ENCODE measurements around the gene ZNF3.

ZNF3 gene

DNA sequence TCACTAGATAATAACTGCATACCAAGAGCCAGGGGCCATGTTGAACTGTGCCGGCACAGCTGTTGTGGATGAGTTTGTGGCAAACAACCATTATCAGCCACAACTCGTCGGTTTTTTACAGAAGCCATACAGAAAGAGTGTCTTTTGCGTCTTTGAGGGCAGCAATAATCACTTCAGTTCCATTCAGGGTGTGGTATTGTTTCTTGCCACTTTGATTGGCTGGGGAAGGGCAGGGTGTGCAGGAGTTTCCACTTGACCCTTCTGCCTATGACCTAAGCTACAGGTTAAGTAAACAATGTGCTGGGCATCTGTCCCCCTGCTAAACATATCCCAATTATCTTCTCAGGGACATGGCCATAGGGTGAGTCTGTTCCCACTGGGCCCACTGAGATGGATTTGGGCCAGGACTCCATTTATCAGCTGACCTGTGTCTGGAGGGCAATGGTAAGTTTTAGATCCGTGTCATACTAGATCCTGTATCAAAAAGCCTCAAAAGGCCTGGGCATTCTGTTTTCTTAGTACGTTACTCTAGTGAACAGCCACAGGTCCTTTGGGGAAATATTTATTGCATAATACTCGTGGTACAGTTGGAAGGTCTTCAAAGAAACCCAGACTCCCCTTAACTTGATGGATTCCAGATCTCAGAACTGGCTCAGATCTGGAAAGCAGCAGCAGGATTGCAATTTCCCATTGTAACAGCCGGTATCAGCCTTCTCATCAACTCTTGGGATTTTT, 15.9 kb downstream of the ZNF3 start:
- TF ChIP-seq, protein P1, sequence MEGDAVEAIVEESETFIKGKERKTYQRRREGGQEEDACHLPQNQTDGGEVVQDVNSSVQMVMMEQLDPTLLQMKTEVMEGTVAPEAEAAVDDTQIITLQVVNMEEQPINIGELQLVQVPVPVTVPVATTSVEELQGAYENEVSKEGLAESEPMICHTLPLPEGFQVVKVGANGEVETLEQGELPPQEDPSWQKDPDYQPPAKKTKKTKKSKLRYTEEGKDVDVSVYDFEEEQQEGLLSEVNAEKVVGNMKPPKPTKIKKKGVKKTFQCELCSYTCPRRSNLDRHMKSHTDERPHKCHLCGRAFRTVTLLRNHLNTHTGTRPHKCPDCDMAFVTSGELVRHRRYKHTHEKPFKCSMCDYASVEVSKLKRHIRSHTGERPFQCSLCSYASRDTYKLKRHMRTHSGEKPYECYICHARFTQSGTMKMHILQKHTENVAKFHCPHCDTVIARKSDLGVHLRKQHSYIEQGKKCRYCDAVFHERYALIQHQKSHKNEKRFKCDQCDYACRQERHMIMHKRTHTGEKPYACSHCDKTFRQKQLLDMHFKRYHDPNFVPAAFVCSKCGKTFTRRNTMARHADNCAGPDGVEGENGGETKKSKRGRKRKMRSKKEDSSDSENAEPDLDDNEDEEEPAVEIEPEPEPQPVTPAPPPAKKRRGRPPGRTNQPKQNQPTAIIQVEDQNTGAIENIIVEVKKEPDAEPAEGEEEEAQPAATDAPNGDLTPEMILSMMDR (IDR thresholded peaks at IDR 0.05; ENCODE audit: insufficient read depth, low read depth, low read length, missing control alignments), result no peak
- H3K4me3 ChIP-seq (ENCODE audit: low read depth, low read length), result no peak overlapping the region
- no peak for DNase-seq (ENCODE audit: low read depth)

DNA sequence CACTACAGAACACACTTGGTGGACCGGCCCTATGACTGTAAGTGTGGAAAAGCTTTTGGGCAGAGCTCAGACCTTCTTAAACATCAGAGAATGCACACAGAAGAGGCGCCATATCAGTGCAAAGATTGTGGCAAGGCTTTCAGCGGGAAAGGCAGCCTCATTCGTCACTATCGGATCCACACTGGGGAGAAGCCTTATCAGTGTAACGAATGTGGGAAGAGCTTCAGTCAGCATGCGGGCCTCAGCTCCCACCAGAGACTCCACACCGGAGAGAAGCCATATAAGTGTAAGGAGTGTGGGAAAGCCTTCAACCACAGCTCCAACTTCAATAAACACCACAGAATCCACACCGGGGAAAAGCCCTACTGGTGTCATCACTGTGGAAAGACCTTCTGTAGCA, 17.4 kb downstream of the ZNF3 start:
- no peak overlapping the region for H3K4me3 ChIP-seq (ENCODE audit: low read depth, low read length)
- TF ChIP-seq, protein P1 (IDR thresholded peaks at IDR 0.05; ENCODE audit: insufficient read depth, low read depth, low read length, missing control alignments), result no peak
- no peak for DNase-seq (ENCODE audit: low read depth)

GRCh38 chr7:100063376-100063775, 18.1 kb downstream of the ZNF3 start:
- TF ChIP-seq, protein P1 (IDR thresholded peaks at IDR 0.05; ENCODE audit: insufficient read depth, low read depth, low read length, missing control alignments), result no peak
- no peak overlapping the region for H3K4me3 ChIP-seq (ENCODE audit: low read depth, low read length)
- DNase-seq (ENCODE audit: low read depth), result no peak

DNA sequence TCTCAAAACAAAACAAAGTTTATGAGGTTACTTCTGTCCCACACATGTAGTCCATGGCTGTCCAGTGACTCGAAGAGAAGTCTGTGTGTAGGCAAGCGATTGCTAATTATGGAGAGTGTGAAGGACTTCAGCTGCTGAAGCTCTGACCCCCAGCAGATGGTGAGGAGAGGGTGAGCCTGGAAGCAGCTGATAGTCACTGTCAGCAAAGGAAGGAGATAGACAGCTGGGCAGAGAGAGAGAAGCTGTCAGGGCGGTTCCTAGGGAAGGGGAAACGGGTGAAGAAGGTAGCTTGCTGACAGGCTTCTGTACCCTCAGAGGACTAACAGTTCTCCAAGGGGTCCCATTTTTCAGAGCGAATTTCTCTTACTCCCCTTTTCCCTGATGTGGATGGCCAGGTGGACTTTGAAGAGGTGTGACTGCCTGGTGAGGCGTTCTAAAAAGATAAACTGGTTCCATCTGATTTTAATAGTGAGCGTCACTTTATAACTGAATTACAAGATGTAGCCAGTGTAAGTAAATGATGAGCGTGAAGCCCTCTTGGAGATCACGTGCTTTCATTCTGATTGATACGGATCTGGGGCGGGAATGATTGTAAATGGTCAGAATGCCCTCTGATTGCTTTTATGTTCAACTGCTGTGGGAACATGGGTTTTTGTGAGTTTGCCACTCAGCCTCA, 19.9 kb downstream of the ZNF3 start:
- TF ChIP-seq, protein P1 (IDR thresholded peaks at IDR 0.05; ENCODE audit: insufficient read depth, low read depth, low read length, missing control alignments), result no peak
- no peak overlapping the region for H3K4me3 ChIP-seq (ENCODE audit: low read depth, low read length)
- DNase-seq (ENCODE audit: low read depth), result no peak

- H3K4me3 ChIP-seq (ENCODE audit: low read depth, low read length), result no peak overlapping the region
- no peak for DNase-seq (ENCODE audit: low read depth)
- TF ChIP-seq, protein P1 (IDR thresholded peaks at IDR 0.05; ENCODE audit: insufficient read depth, low read depth, low read length, missing control alignments), result no peak
Observed at GRCh38 chr7:100059251-100059739, 22.2 kb downstream of the ZNF3 start.

GRCh38 chr7:100057006-100057405, 24.5 kb downstream of the ZNF3 start:
- DNase-seq (ENCODE audit: low read depth), result no peak
- H3K4me3 ChIP-seq (ENCODE audit: low read depth, low read length), result no peak overlapping the region
- TF ChIP-seq, protein P1 (IDR thresholded peaks at IDR 0.05; ENCODE audit: insufficient read depth, low read depth, low read length, missing control alignments), result no peak
